GM23248 (cell line): ENCODE results near the gene ARHGEF38.

Source experiments
- EZH2 ChIP-seq: fragments of 200-600 bp; sonication (generic); IDR thresholded peaks from 2 replicates; pipeline ENCODE4 v1.6.1; 2018; ENCODE audit warnings: antibody characterized with exemption, mild to moderate bottlenecking; ENCODE audit not compliant: insufficient read depth, poor library complexity, severe bottlenecking
- EZH2phosphoT487 ChIP-seq: fragments of 200-600 bp; sonication (generic); IDR thresholded peaks from 2 replicates; pipeline ENCODE4 v1.6.1; 2018; ENCODE audit warnings: antibody characterized with exemption, moderate library complexity, mild to moderate bottlenecking, low read depth; ENCODE audit not compliant: insufficient read depth

DNA sequence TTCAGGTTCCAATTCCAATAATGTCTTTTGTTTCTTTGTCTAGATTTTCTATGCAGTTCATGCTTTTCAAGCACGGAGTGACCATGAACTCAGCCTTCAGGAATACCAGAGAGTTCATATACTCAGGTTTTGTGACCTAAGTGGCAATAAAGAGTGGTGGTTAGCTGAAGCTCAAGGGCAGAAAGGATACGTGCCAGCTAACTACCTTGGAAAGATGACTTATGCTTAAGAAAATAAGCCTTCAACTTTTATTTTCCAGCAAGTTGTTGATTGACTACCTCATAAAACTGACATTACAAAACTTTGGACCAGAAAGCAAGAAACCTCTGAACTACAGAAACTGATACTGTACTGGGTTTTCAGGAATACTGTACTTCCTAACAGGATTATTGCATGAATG lies 125.3 kb downstream of the ARHGEF38 start:
- TF ChIP-seq EZH2 (no peak), EZH2phosphoT487 (no peak)
